ENCODE data around the gene CUEDC1. TPM values are rescaled to one million over a fixed set of nuclear protein-coding genes. Genes with fewer than 3 reads are reported as not detected.

Gene CUEDC1
- total and polyA plus RNA-seq, 2 of the 13 experiments (the other 11 are each of a cell fraction or from before 2014, with no cell fraction given), result 7.4 to 12.9 TPM

GRCh38 chr17:57997085-57997809 lies 42.0 kb upstream of the CUEDC1 start (continued):
- TF ChIP-seq, protein P1, sequence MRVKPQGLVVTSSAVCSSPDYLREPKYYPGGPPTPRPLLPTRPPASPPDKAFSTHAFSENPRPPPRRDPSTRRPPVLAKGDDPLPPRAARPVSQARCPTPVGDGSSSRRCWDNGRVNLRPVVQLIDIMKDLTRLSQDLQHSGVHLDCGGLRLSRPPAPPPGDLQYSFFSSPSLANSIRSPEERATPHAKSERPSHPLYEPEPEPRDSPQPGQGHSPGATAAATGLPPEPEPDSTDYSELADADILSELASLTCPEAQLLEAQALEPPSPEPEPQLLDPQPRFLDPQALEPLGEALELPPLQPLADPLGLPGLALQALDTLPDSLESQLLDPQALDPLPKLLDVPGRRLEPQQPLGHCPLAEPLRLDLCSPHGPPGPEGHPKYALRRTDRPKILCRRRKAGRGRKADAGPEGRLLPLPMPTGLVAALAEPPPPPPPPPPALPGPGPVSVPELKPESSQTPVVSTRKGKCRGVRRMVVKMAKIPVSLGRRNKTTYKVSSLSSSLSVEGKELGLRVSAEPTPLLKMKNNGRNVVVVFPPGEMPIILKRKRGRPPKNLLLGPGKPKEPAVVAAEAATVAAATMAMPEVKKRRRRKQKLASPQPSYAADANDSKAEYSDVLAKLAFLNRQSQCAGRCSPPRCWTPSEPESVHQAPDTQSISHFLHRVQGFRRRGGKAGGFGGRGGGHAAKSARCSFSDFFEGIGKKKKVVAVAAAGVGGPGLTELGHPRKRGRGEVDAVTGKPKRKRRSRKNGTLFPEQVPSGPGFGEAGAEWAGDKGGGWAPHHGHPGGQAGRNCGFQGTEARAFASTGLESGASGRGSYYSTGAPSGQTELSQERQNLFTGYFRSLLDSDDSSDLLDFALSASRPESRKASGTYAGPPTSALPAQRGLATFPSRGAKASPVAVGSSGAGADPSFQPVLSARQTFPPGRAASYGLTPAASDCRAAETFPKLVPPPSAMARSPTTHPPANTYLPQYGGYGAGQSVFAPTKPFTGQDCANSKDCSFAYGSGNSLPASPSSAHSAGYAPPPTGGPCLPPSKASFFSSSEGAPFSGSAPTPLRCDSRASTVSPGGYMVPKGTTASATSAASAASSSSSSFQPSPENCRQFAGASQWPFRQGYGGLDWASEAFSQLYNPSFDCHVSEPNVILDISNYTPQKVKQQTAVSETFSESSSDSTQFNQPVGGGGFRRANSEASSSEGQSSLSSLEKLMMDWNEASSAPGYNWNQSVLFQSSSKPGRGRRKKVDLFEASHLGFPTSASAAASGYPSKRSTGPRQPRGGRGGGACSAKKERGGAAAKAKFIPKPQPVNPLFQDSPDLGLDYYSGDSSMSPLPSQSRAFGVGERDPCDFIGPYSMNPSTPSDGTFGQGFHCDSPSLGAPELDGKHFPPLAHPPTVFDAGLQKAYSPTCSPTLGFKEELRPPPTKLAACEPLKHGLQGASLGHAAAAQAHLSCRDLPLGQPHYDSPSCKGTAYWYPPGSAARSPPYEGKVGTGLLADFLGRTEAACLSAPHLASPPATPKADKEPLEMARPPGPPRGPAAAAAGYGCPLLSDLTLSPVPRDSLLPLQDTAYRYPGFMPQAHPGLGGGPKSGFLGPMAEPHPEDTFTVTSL (CRISPR knock-in tag; IDR thresholded peaks at IDR 0.05; ENCODE audit: borderline replicate concordance), result no peak
- no peak for TF ChIP-seq ZNF382 (CRISPR knock-in tag; IDR thresholded peaks at IDR 0.05; ENCODE audit: borderline replicate concordance)
- no peak for TF ChIP-seq KLF15 (CRISPR knock-in tag; IDR thresholded peaks at IDR 0.05; ENCODE audit: borderline replicate concordance)
- TF ChIP-seq ZNF737 (CRISPR knock-in tag; IDR thresholded peaks at IDR 0.05; ENCODE audit: borderline replicate concordance), result no peak
- no peak for TF ChIP-seq ZNF362 (CRISPR knock-in tag; IDR thresholded peaks at IDR 0.05; ENCODE audit: borderline replicate concordance)
- TF ChIP-seq, protein P2, sequence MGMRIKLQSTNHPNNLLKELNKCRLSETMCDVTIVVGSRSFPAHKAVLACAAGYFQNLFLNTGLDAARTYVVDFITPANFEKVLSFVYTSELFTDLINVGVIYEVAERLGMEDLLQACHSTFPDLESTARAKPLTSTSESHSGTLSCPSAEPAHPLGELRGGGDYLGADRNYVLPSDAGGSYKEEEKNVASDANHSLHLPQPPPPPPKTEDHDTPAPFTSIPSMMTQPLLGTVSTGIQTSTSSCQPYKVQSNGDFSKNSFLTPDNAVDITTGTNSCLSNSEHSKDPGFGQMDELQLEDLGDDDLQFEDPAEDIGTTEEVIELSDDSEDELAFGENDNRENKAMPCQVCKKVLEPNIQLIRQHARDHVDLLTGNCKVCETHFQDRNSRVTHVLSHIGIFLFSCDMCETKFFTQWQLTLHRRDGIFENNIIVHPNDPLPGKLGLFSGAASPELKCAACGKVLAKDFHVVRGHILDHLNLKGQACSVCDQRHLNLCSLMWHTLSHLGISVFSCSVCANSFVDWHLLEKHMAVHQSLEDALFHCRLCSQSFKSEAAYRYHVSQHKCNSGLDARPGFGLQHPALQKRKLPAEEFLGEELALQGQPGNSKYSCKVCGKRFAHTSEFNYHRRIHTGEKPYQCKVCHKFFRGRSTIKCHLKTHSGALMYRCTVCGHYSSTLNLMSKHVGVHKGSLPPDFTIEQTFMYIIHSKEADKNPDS (CRISPR knock-in tag; IDR thresholded peaks at IDR 0.05), result no peak
- no peak for TF ChIP-seq KDM5A (IDR thresholded peaks at IDR 0.05; ENCODE audit: borderline replicate concordance, low read length)
- TF ChIP-seq, protein P3, sequence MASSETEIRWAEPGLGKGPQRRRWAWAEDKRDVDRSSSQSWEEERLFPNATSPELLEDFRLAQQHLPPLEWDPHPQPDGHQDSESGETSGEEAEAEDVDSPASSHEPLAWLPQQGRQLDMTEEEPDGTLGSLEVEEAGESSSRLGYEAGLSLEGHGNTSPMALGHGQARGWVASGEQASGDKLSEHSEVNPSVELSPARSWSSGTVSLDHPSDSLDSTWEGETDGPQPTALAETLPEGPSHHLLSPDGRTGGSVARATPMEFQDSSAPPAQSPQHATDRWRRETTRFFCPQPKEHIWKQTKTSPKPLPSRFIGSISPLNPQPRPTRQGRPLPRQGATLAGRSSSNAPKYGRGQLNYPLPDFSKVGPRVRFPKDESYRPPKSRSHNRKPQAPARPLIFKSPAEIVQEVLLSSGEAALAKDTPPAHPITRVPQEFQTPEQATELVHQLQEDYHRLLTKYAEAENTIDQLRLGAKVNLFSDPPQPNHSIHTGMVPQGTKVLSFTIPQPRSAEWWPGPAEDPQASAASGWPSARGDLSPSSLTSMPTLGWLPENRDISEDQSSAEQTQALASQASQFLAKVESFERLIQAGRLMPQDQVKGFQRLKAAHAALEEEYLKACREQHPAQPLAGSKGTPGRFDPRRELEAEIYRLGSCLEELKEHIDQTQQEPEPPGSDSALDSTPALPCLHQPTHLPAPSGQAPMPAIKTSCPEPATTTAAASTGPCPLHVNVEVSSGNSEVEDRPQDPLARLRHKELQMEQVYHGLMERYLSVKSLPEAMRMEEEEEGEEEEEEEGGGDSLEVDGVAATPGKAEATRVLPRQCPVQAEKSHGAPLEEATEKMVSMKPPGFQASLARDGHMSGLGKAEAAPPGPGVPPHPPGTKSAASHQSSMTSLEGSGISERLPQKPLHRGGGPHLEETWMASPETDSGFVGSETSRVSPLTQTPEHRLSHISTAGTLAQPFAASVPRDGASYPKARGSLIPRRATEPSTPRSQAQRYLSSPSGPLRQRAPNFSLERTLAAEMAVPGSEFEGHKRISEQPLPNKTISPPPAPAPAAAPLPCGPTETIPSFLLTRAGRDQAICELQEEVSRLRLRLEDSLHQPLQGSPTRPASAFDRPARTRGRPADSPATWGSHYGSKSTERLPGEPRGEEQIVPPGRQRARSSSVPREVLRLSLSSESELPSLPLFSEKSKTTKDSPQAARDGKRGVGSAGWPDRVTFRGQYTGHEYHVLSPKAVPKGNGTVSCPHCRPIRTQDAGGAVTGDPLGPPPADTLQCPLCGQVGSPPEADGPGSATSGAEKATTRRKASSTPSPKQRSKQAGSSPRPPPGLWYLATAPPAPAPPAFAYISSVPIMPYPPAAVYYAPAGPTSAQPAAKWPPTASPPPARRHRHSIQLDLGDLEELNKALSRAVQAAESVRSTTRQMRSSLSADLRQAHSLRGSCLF (CRISPR knock-in tag; IDR thresholded peaks at IDR 0.05; ENCODE audit: borderline replicate concordance), result no peak
- TF ChIP-seq ZNF503 (CRISPR knock-in tag; IDR thresholded peaks at IDR 0.05), result no peak
- no peak for TF ChIP-seq ZNF232 (CRISPR knock-in tag; IDR thresholded peaks at IDR 0.05; ENCODE audit: borderline replicate concordance)

Measured in HepG2 (cell line).